DND-41 (cell line): ENCODE measurements around the gene ABI2.

ENCODE experiments used
- EZH2 ChIP-seq: IDR thresholded peaks from 3 replicates; pipeline ENCODE4 v1.6.1; 2012; ENCODE audit warnings: borderline replicate concordance, low read depth, mild to moderate bottlenecking, moderate library complexity, low read length, inconsistent platforms; ENCODE audit not compliant: severe bottlenecking
- TF ChIP-seq, protein P1 (sequence below): IDR thresholded peaks from 2 replicates; pipeline ENCODE4 v1.5.1; 2012; ENCODE audit warnings: borderline replicate concordance, low read length, moderate library complexity, mild to moderate bottlenecking; ENCODE audit not compliant: poor library complexity, severe bottlenecking; ENCODE audit errors: extremely low read depth

- TF ChIP-seq, protein P1, sequence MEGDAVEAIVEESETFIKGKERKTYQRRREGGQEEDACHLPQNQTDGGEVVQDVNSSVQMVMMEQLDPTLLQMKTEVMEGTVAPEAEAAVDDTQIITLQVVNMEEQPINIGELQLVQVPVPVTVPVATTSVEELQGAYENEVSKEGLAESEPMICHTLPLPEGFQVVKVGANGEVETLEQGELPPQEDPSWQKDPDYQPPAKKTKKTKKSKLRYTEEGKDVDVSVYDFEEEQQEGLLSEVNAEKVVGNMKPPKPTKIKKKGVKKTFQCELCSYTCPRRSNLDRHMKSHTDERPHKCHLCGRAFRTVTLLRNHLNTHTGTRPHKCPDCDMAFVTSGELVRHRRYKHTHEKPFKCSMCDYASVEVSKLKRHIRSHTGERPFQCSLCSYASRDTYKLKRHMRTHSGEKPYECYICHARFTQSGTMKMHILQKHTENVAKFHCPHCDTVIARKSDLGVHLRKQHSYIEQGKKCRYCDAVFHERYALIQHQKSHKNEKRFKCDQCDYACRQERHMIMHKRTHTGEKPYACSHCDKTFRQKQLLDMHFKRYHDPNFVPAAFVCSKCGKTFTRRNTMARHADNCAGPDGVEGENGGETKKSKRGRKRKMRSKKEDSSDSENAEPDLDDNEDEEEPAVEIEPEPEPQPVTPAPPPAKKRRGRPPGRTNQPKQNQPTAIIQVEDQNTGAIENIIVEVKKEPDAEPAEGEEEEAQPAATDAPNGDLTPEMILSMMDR, result no peak
- no peak for TF ChIP-seq EZH2
Measured at GRCh38 chr2:203455209-203455608, 127.0 kb downstream of the ABI2 start.
